GM12874 (cell line): ENCODE measurements around the gene FAM13B.

Source experiments
- TF ChIP-seq, protein P1 (sequence below): IDR thresholded peaks from 2 replicates; pipeline ENCODE4 v1.5.1; 2011; ENCODE audit warnings: low read depth, mild to moderate bottlenecking, control low read depth, low read length, moderate library complexity; ENCODE audit not compliant: insufficient read depth

Gene FAM13B

DNA sequence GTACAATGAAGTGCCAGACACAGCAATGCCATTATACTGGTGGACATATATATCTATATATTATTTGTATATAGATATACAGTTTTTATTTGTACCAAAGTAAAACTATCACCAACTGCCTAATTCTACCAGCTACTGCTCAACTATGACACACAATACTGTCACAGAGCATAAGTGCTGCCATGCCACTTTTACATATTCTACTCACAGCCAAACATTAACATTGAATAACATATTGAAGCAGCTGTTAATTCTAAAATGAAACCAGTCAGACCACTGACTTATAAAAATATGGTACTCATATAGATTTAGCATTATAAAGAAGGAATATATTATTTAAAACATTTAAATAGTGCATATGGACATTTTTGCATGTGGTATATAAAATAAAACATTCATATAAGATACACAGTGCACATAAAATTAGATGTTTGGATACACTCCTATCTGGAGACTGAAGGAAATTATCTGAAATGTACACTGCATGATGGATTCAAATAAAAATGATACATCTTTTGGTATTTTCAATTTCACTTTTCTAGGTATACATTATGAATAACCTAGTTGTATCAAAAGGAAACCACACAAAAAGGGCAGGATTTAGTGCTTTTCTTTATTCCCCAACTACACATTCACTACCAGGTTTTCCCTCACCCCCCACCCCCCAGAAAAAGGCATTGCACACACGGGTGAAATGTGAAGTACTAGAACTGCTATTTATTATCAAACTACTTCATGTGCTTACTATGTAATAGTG, 94.7 kb downstream of the FAM13B start:
- TF ChIP-seq, protein P1, sequence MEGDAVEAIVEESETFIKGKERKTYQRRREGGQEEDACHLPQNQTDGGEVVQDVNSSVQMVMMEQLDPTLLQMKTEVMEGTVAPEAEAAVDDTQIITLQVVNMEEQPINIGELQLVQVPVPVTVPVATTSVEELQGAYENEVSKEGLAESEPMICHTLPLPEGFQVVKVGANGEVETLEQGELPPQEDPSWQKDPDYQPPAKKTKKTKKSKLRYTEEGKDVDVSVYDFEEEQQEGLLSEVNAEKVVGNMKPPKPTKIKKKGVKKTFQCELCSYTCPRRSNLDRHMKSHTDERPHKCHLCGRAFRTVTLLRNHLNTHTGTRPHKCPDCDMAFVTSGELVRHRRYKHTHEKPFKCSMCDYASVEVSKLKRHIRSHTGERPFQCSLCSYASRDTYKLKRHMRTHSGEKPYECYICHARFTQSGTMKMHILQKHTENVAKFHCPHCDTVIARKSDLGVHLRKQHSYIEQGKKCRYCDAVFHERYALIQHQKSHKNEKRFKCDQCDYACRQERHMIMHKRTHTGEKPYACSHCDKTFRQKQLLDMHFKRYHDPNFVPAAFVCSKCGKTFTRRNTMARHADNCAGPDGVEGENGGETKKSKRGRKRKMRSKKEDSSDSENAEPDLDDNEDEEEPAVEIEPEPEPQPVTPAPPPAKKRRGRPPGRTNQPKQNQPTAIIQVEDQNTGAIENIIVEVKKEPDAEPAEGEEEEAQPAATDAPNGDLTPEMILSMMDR, result no peak

DNA sequence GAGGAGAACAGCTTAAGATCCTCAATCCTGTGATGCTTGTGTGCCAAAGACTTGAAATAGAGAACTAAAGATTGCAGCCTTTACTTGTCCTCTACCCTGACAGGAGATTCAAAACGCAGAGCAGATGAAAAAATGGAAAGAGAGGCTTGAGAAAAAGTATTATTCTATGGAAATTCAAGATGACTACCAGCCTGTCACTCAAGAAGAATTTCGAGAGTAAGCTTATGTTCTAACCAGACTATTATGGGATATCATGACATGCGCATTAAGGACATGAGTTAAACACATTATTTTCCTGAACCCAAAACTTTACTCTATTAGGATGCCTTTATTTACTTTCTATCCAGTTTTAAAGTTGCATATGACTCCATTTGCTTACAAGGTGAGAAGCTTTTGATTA, 97.2 kb downstream of the FAM13B start:
- TF ChIP-seq, protein P1, result no peak

DNA sequence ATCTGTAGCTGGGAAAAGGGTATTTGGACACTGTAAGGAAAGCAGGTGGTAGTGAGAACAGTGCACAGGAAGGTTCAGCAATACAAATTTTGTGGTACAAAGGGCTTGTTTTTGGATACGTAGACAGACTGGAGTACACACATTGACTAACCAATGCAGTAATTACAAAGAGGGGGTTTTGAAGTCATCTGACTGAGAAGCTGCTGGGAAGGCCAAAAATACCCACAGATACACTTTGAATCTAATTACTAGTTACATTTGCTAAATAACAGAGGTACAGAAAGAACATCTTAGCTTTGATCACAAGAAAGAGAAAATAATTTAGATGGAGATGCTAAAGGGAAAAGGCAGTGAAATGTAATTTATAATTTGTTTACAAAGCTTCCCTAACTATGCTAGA, 97.7 kb downstream of the FAM13B start:
- TF ChIP-seq, protein P1, result no peak

DNA sequence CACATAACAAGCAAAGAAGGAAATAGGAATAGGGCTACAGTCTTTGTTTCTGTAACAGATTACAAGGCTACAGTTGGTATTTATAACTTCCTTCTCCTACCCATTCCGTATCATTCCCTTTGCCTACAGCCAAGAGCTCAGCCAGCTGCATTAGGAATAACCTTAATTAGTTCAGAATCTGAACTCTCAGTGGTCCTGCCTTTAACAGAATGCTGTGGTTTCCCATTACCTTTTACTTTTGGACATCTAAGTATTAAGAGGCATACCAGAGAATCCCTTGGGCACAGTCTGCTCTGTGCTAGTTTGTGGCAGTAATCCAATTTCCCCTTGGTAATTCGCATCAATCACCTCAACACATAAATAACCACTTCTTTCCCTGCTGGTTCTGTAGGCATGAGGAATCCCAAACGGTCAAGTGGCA, 99.4 kb downstream of the FAM13B start:
- TF ChIP-seq, protein P1, result no peak

DNA sequence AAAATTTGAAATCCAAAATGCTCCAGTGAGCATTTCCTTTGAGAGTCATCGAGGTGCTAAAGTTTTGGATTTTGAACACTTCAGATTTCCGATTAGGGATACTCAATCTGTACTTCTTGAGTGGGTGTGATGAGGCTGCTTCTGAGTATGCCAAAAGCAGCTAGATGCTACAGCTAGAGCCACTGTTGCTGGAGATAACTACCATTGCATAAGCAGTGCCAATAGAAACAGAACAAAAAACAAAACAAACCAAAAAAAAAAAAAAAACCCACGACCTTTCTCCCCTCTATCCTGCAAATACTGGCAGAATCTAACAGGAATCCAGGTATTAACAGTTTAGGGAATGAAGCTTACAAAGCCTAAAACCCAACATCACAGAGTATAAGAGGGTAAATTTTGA, 100.1 kb downstream of the FAM13B start:
- TF ChIP-seq, protein P1, result no peak

DNA sequence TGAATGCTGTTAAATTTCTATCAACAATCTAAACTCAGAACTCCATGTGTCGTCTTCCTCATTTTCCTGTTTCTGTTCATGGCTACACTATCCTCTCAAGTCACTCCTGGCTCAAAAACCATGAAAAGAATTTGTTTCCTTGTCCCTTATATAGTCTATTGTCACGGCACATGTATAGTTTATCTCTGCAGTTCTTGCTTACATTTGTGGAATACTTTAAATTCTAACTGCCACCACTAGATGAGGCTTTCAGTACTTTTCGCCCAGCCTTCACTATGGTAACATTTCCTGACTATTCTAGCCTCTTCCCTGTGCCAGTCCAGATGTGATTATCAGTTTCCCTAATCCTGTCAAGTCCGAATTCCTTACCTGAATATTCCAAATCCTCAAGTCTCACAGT, 109.0 kb downstream of the FAM13B start:
- TF ChIP-seq, protein P1, result no peak

DNA sequence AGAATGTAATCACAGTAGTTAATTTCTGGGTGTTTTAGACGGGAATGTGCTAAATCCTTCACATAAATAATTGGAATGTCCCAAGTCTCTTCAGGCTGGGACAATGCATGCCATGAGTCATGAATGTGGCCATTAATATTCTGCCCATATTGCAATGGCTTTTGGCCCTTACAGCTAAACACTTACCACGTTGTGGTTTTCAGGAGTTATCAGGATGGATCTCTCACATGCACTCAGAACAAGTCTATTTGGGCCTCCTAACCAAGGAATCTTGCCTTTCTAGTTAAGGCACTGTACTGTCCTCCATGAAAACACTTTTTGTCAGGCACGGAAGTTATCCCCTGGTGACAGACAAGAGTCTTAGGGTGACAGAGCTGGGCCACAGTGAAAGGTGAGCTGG, 110.9 kb downstream of the FAM13B start:
- TF ChIP-seq, protein P1, result no peak
